ENCODE measurements around the gene ANKH.

GRCh38 chr5:14818931-14819790, 52.4 kb downstream of the ANKH start:
- TF ChIP-seq EZH2 (IDR thresholded peaks at IDR 0.05; ENCODE audit: low read depth): no peak
- TF ChIP-seq CTCF (conservative IDR thresholded peaks at IDR 0.05): no peak
